Endothelial cell of umbilical vein (primary cell): ENCODE measurements around the gene GSE1. TPM values are rescaled to one million over a fixed set of nuclear protein-coding genes. Genes with fewer than 3 reads are reported as not detected.

Experiments used
- BruUV-seq: library from RNA; stranded (reverse); fragments of 400-500 nt; replicated peaks from 2 replicates; lab custom pipeline; 2021; lab: Mats Ljungman, UMichigan
- CTCF ChIA-PET: fragments of 300-600, 350-600 bp; sonication (Branson Sonifier 250); formaldehyde crosslinking; loops from one replicate; lab custom pipeline; 2021; ENCODE audit warnings: antibody characterized with exemption, inconsistent platforms; lab: Charles Lee
- POLR2A ChIA-PET: fragments of 300-600, 350-600 bp; sonication (Branson Sonifier 250); formaldehyde crosslinking; loops from one replicate; lab custom pipeline; 2021; ENCODE audit warnings: antibody characterized with exemption, inconsistent platforms; lab: Charles Lee
- DNase-seq: peaks from one replicate; pipeline ENCODE4 v3.0.0-alpha.2; 2011; ENCODE audit warnings: low read depth, low spot score
- FAIRE-seq: peaks from 2 replicates; lab custom pipeline; 2011; peaks lifted over from hg19 to GRCh38; lab: Jason Lieb, UNC
- H2AFZ ChIP-seq: 2 replicates; pipeline ENCODE4 v1.6.0; 2012; ENCODE audit warnings: low read depth, low read length, control low read depth, inconsistent platforms
- H3K27ac ChIP-seq: 2 replicates; pipeline ENCODE4 v1.5.1; 2011; ENCODE audit warnings: low read depth, mild to moderate bottlenecking, control low read depth, low read length, moderate library complexity; ENCODE audit not compliant: insufficient read depth
- H3K27me3 ChIP-seq, 2 experiments: 2 replicates each; pipeline versions ENCODE4 v1.6.0 to v1.6.1; 2011; ENCODE audit warnings: low read length in 2 of 2, mixed read lengths in 1 of 2; ENCODE audit not compliant: control insufficient read depth in 2 of 2, insufficient read depth in 2 of 2
- H3K36me3 ChIP-seq, 2 experiments: 2 replicates in 1 of 2; 3 replicates in 1 of 2; pipeline ENCODE4 v1.5.1; 2011; ENCODE audit warnings: low read length in 2 of 2, mild to moderate bottlenecking in 1 of 2, moderate library complexity in 1 of 2; ENCODE audit not compliant: control insufficient read depth in 2 of 2, insufficient read depth in 2 of 2; ENCODE audit errors: extremely low read depth in 1 of 2
- H3K4me1 ChIP-seq: 3 replicates; pipeline ENCODE4 v1.5.1; 2011; ENCODE audit warnings: mild to moderate bottlenecking, low read length; ENCODE audit not compliant: control insufficient read depth, insufficient read depth; ENCODE audit errors: extremely low read depth
- H3K4me2 ChIP-seq: 2 replicates; pipeline ENCODE4 v1.6.1; 2011; ENCODE audit warnings: low read length, control low read depth, mixed read lengths; ENCODE audit not compliant: insufficient read depth
- H3K4me3 ChIP-seq, 3 experiments: fragments of 200-600 bp in 1 of 3; sonication (generic), shearing (Covaris generic) in 1 of 3; replicated peaks in 1 of 3; 2 replicates each; pipeline ENCODE4 v1.5.1; 2011 to 2016; ENCODE audit warnings: control low read depth in 3 of 3, low read length in 3 of 3, mild to moderate bottlenecking in 2 of 3, inconsistent platforms in 1 of 3, low read depth in 1 of 3, moderate library complexity in 1 of 3; ENCODE audit not compliant: insufficient read depth in 1 of 3
- H3K79me2 ChIP-seq: 2 replicates; pipeline ENCODE4 v1.6.0; 2012; ENCODE audit warnings: low read length, inconsistent platforms; ENCODE audit not compliant: control insufficient read depth, insufficient read depth
- H3K9ac ChIP-seq: replicated peaks from 2 replicates; pipeline ENCODE3; 2011; ENCODE audit warnings: low read length, control low read depth; ENCODE audit not compliant: insufficient read depth; ENCODE audit errors: extremely low read depth
- H3K9me1 ChIP-seq: replicated peaks from 3 replicates; pipeline ENCODE4 v1.6.0; 2011; ENCODE audit warnings: mild to moderate bottlenecking, low read length; ENCODE audit not compliant: control insufficient read depth, insufficient read depth; ENCODE audit errors: extremely low read depth
- H3K9me3 ChIP-seq: replicated peaks from 2 replicates; pipeline ENCODE4 v1.5.1; 2012; ENCODE audit warnings: low read length, inconsistent platforms; ENCODE audit not compliant: control insufficient read depth, insufficient read depth
- H4K20me1 ChIP-seq: replicated peaks from 2 replicates; pipeline ENCODE3; 2011; ENCODE audit warnings: mild to moderate bottlenecking, low read length; ENCODE audit not compliant: control insufficient read depth, insufficient read depth; ENCODE audit errors: extremely low read depth
- CTCF ChIP-seq, 2 donors: IDR thresholded peaks; 1 replicate in 1 of 2; 2 replicates in 1 of 2; pipeline ENCODE4 v1.5.1; 2011; ENCODE audit warnings: low read length in 2 of 2, mild to moderate bottlenecking in 2 of 2, moderate library complexity in 2 of 2, control low read depth in 1 of 2, inconsistent platforms in 1 of 2, low read depth in 1 of 2; ENCODE audit not compliant: insufficient read depth in 1 of 2; ENCODE audit errors: extremely low read depth in 1 of 2
- EZH2 ChIP-seq: IDR thresholded peaks from 2 replicates; pipeline ENCODE4 v1.6.1; 2012; ENCODE audit warnings: borderline replicate concordance, low read depth, mild to moderate bottlenecking, moderate library complexity, low read length, inconsistent platforms; ENCODE audit not compliant: severe bottlenecking
- FOS ChIP-seq: IDR thresholded peaks from 2 replicates; pipeline ENCODE4 v1.6.1; 2011; ENCODE audit warnings: mild to moderate bottlenecking, low read length, moderate library complexity, borderline replicate concordance; ENCODE audit not compliant: insufficient read depth
- GATA2 ChIP-seq: IDR thresholded peaks from 2 replicates; pipeline ENCODE4 v1.7.0; 2011; ENCODE audit warnings: low read depth, mild to moderate bottlenecking, moderate library complexity, mixed read lengths, low read length; ENCODE audit not compliant: insufficient read length, insufficient read depth
- JUN ChIP-seq: IDR thresholded peaks from 2 replicates; pipeline ENCODE4 v1.6.1; 2011; ENCODE audit warnings: borderline replicate concordance, low read depth; ENCODE audit not compliant: insufficient read length, insufficient read depth
- MYC ChIP-seq: IDR thresholded peaks from one replicate; pipeline ENCODE4 v1.6.1; 2011; ENCODE audit warnings: mild to moderate bottlenecking, low read depth, low read length
- POLR2A ChIP-seq: IDR thresholded peaks from 2 replicates; pipeline ENCODE4 v1.6.1; 2012; ENCODE audit warnings: low read depth, mild to moderate bottlenecking, control low read depth, low read length
- POLR2AphosphoS5 ChIP-seq: IDR thresholded peaks from 2 replicates; pipeline ENCODE4 v1.6.1; 2012; ENCODE audit warnings: low read depth, mild to moderate bottlenecking, control low read depth, low read length, moderate library complexity; ENCODE audit not compliant: insufficient read depth
- dilution Hi-C: fragments of 300-500 bp; cut with MboI; formaldehyde crosslinking; loops from one replicate; pipeline ENCODE4 v1.15.0; 2019; ENCODE audit warnings: low sequenced_read_pairs; ENCODE audit not compliant: extremely low pct_ligation_motif_present
- intact Hi-C: fragments of 100-400 bp; cut with micrococcal nuclease; formaldehyde crosslinking; loops from one replicate; pipeline ENCODE4 v1.10.0; 2022
- polyA plus RNA-seq, 4 experiments: library from polyadenylated mRNA; depleted of rRNA in 3 of 4; stranded (reverse) in 3 of 4; unstranded in 1 of 4; fragments of >200 nt; gene quantifications; 2 replicates each; pipeline versions ENCODE4 v1.2.1 to v1.2.3, GENCODE V29; 2011 to 2012; ENCODE audit warnings: missing spikeins in 1 of 4
- total RNA-seq: library from RNA; stranded (reverse); gene quantifications from 2 replicates; pipeline ENCODE4 v1.2.3, GENCODE V29; 2021
- TF ChIP-seq, protein P1 (sequence below): IDR thresholded peaks from 2 replicates; pipeline ENCODE4 v1.6.1; 2011; ENCODE audit not compliant: insufficient read depth, insufficient read length

The GSE1 gene
- total and polyA plus RNA-seq, 2 donors (not counting 3 experiments of a cell fraction or from before 2014, with no cell fraction given), result 4.2 to 18.3 TPM

DNA sequence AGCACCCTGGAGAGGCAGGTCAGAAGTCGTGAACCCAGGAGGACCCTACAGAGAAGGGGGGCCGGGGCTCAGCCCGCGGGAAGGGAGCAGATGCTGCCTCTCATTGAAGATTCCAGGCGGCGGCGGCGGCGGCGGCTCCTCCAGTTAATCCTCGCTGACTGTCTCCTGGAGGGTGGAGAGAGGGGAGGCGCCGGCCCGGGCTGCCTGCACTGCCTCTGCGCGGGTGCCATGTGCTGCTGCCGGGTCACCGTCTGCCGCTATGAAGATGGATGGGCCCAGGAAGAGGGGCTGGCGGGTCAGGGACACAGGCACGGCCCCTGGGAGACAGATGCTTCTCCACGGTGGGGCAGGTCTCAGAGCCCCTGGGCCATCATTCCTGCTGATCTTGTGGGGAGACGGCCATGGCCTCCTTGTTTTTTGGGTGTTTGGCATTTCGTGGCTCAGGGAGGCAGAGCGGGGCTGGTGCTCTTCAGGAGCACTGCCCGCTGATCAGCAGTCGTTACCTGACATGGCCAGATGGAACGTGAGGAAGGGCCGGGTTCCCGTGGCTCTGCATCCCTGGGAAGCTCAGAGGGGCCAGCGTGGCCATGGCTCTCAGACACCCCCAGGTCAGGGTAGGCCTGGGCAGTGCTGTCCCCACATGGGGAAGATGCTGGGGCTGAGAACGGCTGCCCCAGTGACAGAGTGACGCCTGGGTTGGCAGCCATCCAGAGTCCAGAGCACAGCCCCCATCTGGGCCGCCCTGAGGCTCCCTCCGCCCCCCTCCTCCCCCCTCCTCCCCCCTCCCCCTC, 39.5 kb downstream of the GSE1 start:
- no peak for TF ChIP-seq POLR2A
- no peak for TF ChIP-seq GATA2
- TF ChIP-seq CTCF (IDR thresholded peaks at IDR 0.05; ENCODE audit: extremely low read depth in 1 of 2, insufficient read depth in 1 of 2, low read depth in 1 of 2, low read length in 2 of 2), result no peak
- H3K9me1 ChIP-seq, result no peaks in the 10 kb centered on the region
- intact Hi-C loops, result no loop called here
- no peak overlapping the region for H3K4me3 ChIP-seq
- H3K9ac ChIP-seq, result no peak overlapping the region
- no peak overlapping the region for H2AFZ ChIP-seq
- FAIRE-seq (no peak), DNase-seq (no peak)
- no peak overlapping the region for H3K27ac ChIP-seq
- no peak overlapping the region for H3K4me2 ChIP-seq
- no TSS peak for BruUV-seq
- dilution Hi-C loops, result no loop called here
- no peaks in the 10 kb centered on the region for H3K4me1 ChIP-seq
- ChIA-PET POLR2A (no interaction called here), CTCF (no interaction called here)
- H3K79me2 ChIP-seq, result no peaks in the 10 kb centered on the region
- H3K9me3 ChIP-seq, result no peaks in the 10 kb centered on the region
- H4K20me1 ChIP-seq, result no peaks in the 10 kb centered on the region
- H3K36me3 ChIP-seq, result no peaks in the 10 kb centered on the region
- no peaks in the 10 kb centered on the region for H3K27me3 ChIP-seq

- H3K4me2 ChIP-seq, result no peak overlapping the region
- no peak overlapping the region for H3K9ac ChIP-seq
- intact Hi-C loops (no loop called here), dilution Hi-C loops (no loop called here)
- no peaks in the 10 kb centered on the region for H3K79me2 ChIP-seq
- ChIA-PET CTCF (no interaction called here), POLR2A (no interaction called here)
- H3K9me1 ChIP-seq, result no peaks in the 10 kb centered on the region
- H2AFZ ChIP-seq, result no peak overlapping the region
- no peaks in the 10 kb centered on the region for H3K36me3 ChIP-seq
- DNase-seq, result no peak
- FAIRE-seq, result no peak
- no peaks in the 10 kb centered on the region for H3K9me3 ChIP-seq
- H3K4me3 ChIP-seq, result no peak overlapping the region
- H3K4me1 ChIP-seq, result no peaks in the 10 kb centered on the region
- H4K20me1 ChIP-seq, result no peaks in the 10 kb centered on the region
- no TSS peak for BruUV-seq
- H3K27me3 ChIP-seq, result no peaks in the 10 kb centered on the region
- no peak for TF ChIP-seq POLR2AphosphoS5
- TF ChIP-seq GATA2, result no peak
- TF ChIP-seq EZH2, result no peak
- TF ChIP-seq JUN, result no peak
- no peak for TF ChIP-seq POLR2A
- TF ChIP-seq, protein P1, sequence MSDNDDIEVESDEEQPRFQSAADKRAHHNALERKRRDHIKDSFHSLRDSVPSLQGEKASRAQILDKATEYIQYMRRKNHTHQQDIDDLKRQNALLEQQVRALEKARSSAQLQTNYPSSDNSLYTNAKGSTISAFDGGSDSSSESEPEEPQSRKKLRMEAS, result no peak
- no peak for TF ChIP-seq MYC
- TF ChIP-seq CTCF (IDR thresholded peaks at IDR 0.05; ENCODE audit: extremely low read depth in 1 of 2, insufficient read depth in 1 of 2, low read depth in 1 of 2, low read length in 2 of 2), result no peak
- no peak for TF ChIP-seq FOS
- H3K27ac ChIP-seq, result no peak overlapping the region
These were observed 40.3 kb downstream of the GSE1 start for GRCh38 chr16:85653290-85653891.
